Measurements from ENCODE around the gene GSTCD.

Gene GSTCD

GRCh38 chr4:105708181-105709080 lies at the start of gene GSTCD, which contains the start of gene INTS12:
Gene GSTCD, plus strand, starts transcription at chr4:105708784. Its CDS starts 8,830 bp downstream, at chr4:105717614.
Gene INTS12, minus strand, starts transcription at chr4:105708689. Its CDS starts 8,684 bp downstream, at chr4:105700005.
- Histone ChIP-seq H3K27ac (peak within 1 kb of the TSS; percentile 85), H3K9me3 (no peaks in the 10 kb centered on the region), H3K4me3 (ENCODE audit: low read depth in 1 of 2, low read length in 1 of 2) (peak within 1 kb of the TSS; percentile 82 to 95), H3K27me3 (no peaks in the 10 kb centered on the region), H3K36me3 (no peaks in the 10 kb centered on the region), H3K4me1 (ENCODE audit: control insufficient read depth in 1 of 2, insufficient read depth in 1 of 2, low read depth in 1 of 2, low read length in 1 of 2) (peaks cover 18 to 20% of the 10 kb centered on the region in 2 experiments)
- TF ChIP-seq CTCF (IDR thresholded peaks at IDR 0.05), result peak; percentile 21

- no peak for TF ChIP-seq CTCF (IDR thresholded peaks at IDR 0.05)
- Histone ChIP-seq H3K27me3 (no peaks in the 10 kb centered on the region), H3K4me1 (ENCODE audit: control insufficient read depth in 1 of 2, insufficient read depth in 1 of 2, low read depth in 1 of 2, low read length in 1 of 2) (no peaks in the 10 kb centered on the region), H3K4me3 (ENCODE audit: low read depth in 1 of 2, low read length in 1 of 2) (no peak overlapping the region), H3K27ac (no peak overlapping the region), H3K9me3 (no peaks in the 10 kb centered on the region), H3K36me3 (no peaks in the 10 kb centered on the region)
Observed at GRCh38 chr4:105659190-105659589, 49.4 kb upstream of the GSTCD start.

DNA sequence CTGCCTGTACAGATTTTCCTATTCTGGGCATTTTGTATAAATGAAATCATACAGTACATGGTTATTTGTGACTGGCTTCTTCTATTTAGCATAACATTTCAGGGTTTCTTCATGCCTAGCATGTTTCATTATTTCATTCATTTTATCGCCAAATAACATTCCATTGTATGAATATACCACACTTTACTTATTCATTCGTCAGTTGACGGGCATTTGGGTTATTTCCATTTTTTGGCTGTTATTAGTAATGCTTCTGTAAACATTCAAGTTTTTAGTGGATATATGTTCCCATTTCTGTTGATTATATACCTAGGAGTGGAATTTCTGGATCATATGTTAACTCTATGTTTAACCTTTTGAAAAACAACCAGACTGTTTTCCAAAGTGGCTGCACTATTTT lies 47.6 kb upstream of the GSTCD start:
- Histone ChIP-seq H3K27ac (no peak overlapping the region), H3K36me3 (no peaks in the 10 kb centered on the region), H3K4me3 (ENCODE audit: low read depth in 1 of 2, low read length in 1 of 2) (no peak overlapping the region), H3K9me3 (no peaks in the 10 kb centered on the region), H3K4me1 (ENCODE audit: control insufficient read depth in 1 of 2, insufficient read depth in 1 of 2, low read depth in 1 of 2, low read length in 1 of 2) (no peaks in the 10 kb centered on the region), H3K27me3 (no peaks in the 10 kb centered on the region)
- no peak for TF ChIP-seq CTCF (IDR thresholded peaks at IDR 0.05)

GRCh38 chr4:105662935-105663675 lies 45.5 kb upstream of the GSTCD start:
- no peaks in the 10 kb centered on the region for H3K36me3 ChIP-seq
- no peak for TF ChIP-seq CTCF (IDR thresholded peaks at IDR 0.05)
- no peaks in the 10 kb centered on the region for H3K27me3 ChIP-seq
- H3K4me3 ChIP-seq (ENCODE audit: low read depth in 1 of 2, low read length in 1 of 2), result no peak overlapping the region
- no peaks in the 10 kb centered on the region for H3K9me3 ChIP-seq
- no peak overlapping the region for H3K27ac ChIP-seq
- H3K4me1 ChIP-seq (ENCODE audit: control insufficient read depth in 1 of 2, insufficient read depth in 1 of 2, low read depth in 1 of 2, low read length in 1 of 2), result no peaks in the 10 kb centered on the region

DNA sequence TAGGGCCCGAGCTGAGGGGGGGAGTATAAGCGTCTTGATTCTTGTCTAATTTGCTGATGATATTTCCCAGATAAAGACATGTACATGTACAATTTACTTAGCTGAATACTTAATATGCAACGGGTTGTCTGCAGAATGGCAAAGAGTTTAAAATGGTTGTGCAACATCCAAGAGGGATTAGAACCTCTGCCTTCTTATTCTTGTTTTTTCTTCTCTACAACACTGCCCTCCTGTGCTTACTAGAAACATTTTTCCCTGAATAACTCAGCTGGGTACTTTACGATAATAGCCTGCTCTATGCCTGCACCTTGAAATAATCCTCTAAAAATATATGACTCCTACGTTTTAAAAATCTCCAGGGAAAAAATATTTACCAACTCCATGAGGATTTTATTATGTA lies 41.9 kb upstream of the GSTCD start:
- H3K27me3 ChIP-seq, result no peaks in the 10 kb centered on the region

More for the DNA sequence above, 41.9 kb upstream of the GSTCD start:
- no peak for TF ChIP-seq CTCF (IDR thresholded peaks at IDR 0.05)
- no peaks in the 10 kb centered on the region for H3K36me3 ChIP-seq
- no peaks in the 10 kb centered on the region for H3K9me3 ChIP-seq
- no peaks in the 10 kb centered on the region for H3K4me1 ChIP-seq (ENCODE audit: control insufficient read depth in 1 of 2, insufficient read depth in 1 of 2, low read depth in 1 of 2, low read length in 1 of 2)
- no peak overlapping the region for H3K4me3 ChIP-seq (ENCODE audit: low read depth in 1 of 2, low read length in 1 of 2)
- H3K27ac ChIP-seq, result no peak overlapping the region
